GM12891 (cell line): Measurements from ENCODE around the gene ST8SIA4.

Experiments
- POLR2A ChIP-seq: IDR thresholded peaks from 2 replicates; pipeline ENCODE4 v1.6.1; 2011; ENCODE audit warnings: low read depth, low read length, control low read depth
- POLR2AphosphoS5 ChIP-seq: IDR thresholded peaks from 2 replicates; pipeline ENCODE4 v1.6.1; 2011; ENCODE audit warnings: low read depth, low read length, control low read depth
- POU2F2 ChIP-seq: IDR thresholded peaks from 2 replicates; pipeline ENCODE4 v1.6.1; 2011; ENCODE audit warnings: low read depth, mild to moderate bottlenecking, control low read depth, low read length, moderate library complexity

DNA sequence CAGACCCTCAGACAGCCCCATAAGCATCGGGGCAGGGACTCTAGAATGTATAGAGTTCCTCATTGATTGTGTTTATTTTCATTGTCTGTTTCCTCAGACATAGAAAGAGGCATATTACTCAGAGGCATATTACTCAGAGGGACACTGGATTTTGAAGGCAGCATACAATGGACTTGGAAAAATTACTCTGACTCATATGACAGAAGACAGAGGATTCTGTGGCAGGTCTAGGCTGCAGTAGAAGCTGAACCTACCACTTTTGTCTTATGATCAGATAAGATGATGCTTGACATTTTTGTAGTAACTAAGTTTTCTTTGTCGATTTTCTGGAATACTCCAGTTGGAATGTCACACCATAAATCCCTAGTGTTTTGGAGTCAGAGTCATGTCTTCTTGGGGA, 105.2 kb downstream of the ST8SIA4 start:
- TF ChIP-seq POLR2AphosphoS5, result no peak
- TF ChIP-seq POLR2A, result no peak
- no peak for TF ChIP-seq POU2F2
